Activated T-cell treated with anti-CD3 and anti-CD28 coated beads, Interleukin-2, amount 50 U/mL, for 72 hours (primary cell): ENCODE data around the gene APOBEC3G. TPM values are rescaled to one million over a fixed set of nuclear protein-coding genes. Genes with fewer than 3 reads are reported as not detected.

Experiments used
- ATAC-seq, 2 donors: fragments of 150-1000 bp; cut with Tn5 transposase; replicated peaks in 1 of 2; 2 replicates each; pipeline ENCODE4 v1.10.0; 2021; ENCODE audit warnings: moderate library complexity in 2 of 2, mild to moderate bottlenecking in 1 of 2
- DNase-seq, 2 donors: peaks; one replicate each; pipeline ENCODE4 v3.0.0; 2021 to 2022; ENCODE audit warnings: mixed read lengths in 1 of 2
- H3K27ac Mint-ChIP-seq: one replicate; pipeline ENCODE4 v1.8.0; 2022; ENCODE audit warnings: mild to moderate bottlenecking, moderate library complexity, mixed read lengths
- H3K27me3 Mint-ChIP-seq: one replicate; pipeline ENCODE4 v1.8.0; 2022; ENCODE audit warnings: low read depth, mixed read lengths
- H3K36me3 Mint-ChIP-seq, 2 donors: one replicate each; pipeline ENCODE4 v1.8.0; 2022; ENCODE audit warnings: mixed read lengths in 2 of 2, mild to moderate bottlenecking in 1 of 2; ENCODE audit not compliant: insufficient read depth in 2 of 2
- H3K4me1 Mint-ChIP-seq: one replicate; pipeline ENCODE4 v1.8.0; 2022; ENCODE audit warnings: low read depth, mixed read lengths
- H3K4me3 Mint-ChIP-seq, 2 donors: one replicate each; pipeline ENCODE4 v1.8.0; 2022; ENCODE audit warnings: mild to moderate bottlenecking in 2 of 2, mixed read lengths in 2 of 2, moderate library complexity in 2 of 2
- H3K9me3 Mint-ChIP-seq, 2 donors: one replicate each; pipeline ENCODE4 v1.8.0; 2022; ENCODE audit warnings: mixed read lengths in 2 of 2
- total RNA-seq, 2 donors: library from RNA; stranded (reverse); gene quantifications; one replicate each; pipeline ENCODE4 v1.2.3, GENCODE V29; 2022

Gene APOBEC3G
- total RNA-seq, 2 donors from 2014 or later = 77.8 to 115 TPM

GRCh38 chr22:39106326-39106725 is 29.3 kb downstream of the APOBEC3G start:
- no peaks in the 10 kb centered on the region for H3K36me3 Mint-ChIP-seq

GRCh38 chr22:39108487-39108886 is 31.4 kb downstream of the APOBEC3G start:
- ATAC-seq = no peak
- Mint-ChIP-seq H3K9me3 (no peaks in the 10 kb centered on the region), H3K27ac (peak overlapping the region; percentile 34), H3K4me1 (peaks cover 21% of the 10 kb centered on the region), H3K4me3 (no peak overlapping the region), H3K36me3 (no peaks in the 10 kb centered on the region), H3K27me3 (peaks cover 18% of the 10 kb centered on the region)
- DNase-seq = no peak

More at GRCh38 chr22:39106326-39106725, 29.3 kb downstream of the APOBEC3G start:
- DNase-seq = no peak
- peaks cover 14% of the 10 kb centered on the region for H3K4me1 Mint-ChIP-seq
- no peak for ATAC-seq
- H3K27ac Mint-ChIP-seq = no peak overlapping the region
- H3K4me3 Mint-ChIP-seq = no peak overlapping the region
- H3K9me3 Mint-ChIP-seq = no peaks in the 10 kb centered on the region
- peaks cover 13% of the 10 kb centered on the region for H3K27me3 Mint-ChIP-seq

- DNase-seq = no peak
- Mint-ChIP-seq H3K9me3 (no peaks in the 10 kb centered on the region), H3K27me3 (peaks cover 18% of the 10 kb centered on the region), H3K4me1 (peaks cover 29% of the 10 kb centered on the region), H3K36me3 (no peaks in the 10 kb centered on the region), H3K4me3 (no peak overlapping the region), H3K27ac (no peak overlapping the region)
- no peak for ATAC-seq
Measured at GRCh38 chr22:39109361-39109760, 32.3 kb downstream of the APOBEC3G start.

DNA sequence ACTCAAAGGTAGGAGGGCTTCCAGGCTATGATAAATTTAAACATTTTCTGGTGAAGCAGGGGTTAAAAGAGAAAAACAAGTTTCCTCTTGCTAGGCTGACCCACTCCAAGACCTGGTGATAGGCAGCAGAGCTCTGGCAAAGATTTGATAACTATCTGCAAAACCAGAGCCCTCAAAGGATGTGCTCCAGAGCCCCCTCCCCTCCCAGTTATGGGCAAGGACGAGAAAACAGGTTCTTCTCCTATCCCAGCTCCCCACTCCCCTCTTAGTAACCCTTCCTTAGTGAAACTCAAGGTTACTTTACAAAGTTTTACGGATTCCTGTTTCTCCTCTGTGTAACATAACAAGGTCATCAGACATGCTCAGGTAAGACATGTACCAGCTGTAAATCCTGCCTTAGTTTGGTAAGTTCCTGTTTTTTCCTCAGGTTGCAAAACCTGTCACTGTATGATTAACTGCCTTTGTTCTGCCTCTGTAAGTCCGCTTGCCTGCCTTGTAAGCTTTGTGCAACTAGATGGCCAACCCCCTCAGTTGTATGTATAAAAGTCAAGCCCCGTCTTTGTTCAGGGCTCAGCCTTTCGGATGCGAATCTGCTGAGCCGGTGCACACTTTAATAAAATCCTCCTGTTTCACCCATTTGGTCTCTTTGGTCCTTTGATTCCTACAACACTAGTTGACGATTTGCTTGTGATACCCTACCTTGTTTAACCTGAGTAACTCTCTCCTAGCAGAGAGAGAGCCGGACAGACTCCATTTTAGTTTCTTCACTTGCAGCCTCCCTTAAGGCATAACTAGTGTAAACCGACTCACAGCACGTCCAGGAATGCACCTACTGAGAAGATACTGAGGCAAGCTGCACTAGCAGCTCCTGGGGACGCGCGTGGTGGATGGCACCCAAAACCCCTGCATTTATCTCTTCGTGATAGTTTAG is 33.8 kb downstream of the APOBEC3G start:
- peaks cover 18% of the 10 kb centered on the region for H3K27me3 Mint-ChIP-seq
- no peak overlapping the region for H3K4me3 Mint-ChIP-seq
- no peaks in the 10 kb centered on the region for H3K9me3 Mint-ChIP-seq
- no peaks in the 10 kb centered on the region for H3K36me3 Mint-ChIP-seq
- ATAC-seq (no peak), DNase-seq (no peak)
- H3K27ac Mint-ChIP-seq = no peak overlapping the region
- peaks cover 43% of the 10 kb centered on the region for H3K4me1 Mint-ChIP-seq

DNA sequence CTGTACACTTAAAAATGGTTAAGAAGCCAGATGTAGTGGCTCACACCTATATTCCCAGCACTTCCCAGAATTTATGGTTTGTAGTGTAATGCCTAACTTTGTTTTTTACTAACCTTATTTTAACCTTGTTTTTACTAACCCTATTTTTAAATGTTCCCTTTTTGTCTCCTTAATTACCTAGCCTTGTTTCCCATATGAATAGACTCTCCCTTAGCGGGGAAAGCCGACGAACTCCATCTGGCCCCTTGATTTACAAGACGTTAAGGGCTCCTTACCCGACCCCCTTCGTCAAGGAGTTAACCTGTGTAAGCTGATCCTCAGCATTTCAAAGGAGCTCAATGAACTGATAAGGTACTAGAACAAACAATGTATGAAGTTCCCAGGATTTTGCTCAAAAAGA is 37.0 kb downstream of the APOBEC3G start:
- Mint-ChIP-seq H3K4me3 (peak overlapping the region; percentile 1 to 38), H3K9me3 (no peaks in the 10 kb centered on the region), H3K36me3 (no peaks in the 10 kb centered on the region), H3K27ac (peak overlapping the region; percentile 47), H3K27me3 (peaks cover 18% of the 10 kb centered on the region), H3K4me1 (peaks cover 63% of the 10 kb centered on the region)
- DNase-seq = no peak
- no peak for ATAC-seq

- Mint-ChIP-seq H3K36me3 (no peaks in the 10 kb centered on the region), H3K4me1 (peaks cover 63% of the 10 kb centered on the region), H3K9me3 (no peaks in the 10 kb centered on the region), H3K27me3 (peaks cover 13% of the 10 kb centered on the region), H3K4me3 (peak overlapping the region in 1 of 2 donors; percentile 49), H3K27ac (peak overlapping the region; percentile 70)
- ATAC-seq (no peak), DNase-seq (no peak)
Measured at GRCh38 chr22:39115570-39115969, 38.5 kb downstream of the APOBEC3G start.

GRCh38 chr22:39115977-39116621 is 39.0 kb downstream of the APOBEC3G start:
- Mint-ChIP-seq H3K9me3 (no peaks in the 10 kb centered on the region), H3K36me3 (no peaks in the 10 kb centered on the region), H3K4me1 (peaks cover 60% of the 10 kb centered on the region), H3K27me3 (peaks cover 7% of the 10 kb centered on the region), H3K27ac (peak overlapping the region; percentile 92), H3K4me3 (peak overlapping the region; percentile 80 to 86)
- DNase-seq (no peak), ATAC-seq (peak; percentile 34 to 42)

DNA sequence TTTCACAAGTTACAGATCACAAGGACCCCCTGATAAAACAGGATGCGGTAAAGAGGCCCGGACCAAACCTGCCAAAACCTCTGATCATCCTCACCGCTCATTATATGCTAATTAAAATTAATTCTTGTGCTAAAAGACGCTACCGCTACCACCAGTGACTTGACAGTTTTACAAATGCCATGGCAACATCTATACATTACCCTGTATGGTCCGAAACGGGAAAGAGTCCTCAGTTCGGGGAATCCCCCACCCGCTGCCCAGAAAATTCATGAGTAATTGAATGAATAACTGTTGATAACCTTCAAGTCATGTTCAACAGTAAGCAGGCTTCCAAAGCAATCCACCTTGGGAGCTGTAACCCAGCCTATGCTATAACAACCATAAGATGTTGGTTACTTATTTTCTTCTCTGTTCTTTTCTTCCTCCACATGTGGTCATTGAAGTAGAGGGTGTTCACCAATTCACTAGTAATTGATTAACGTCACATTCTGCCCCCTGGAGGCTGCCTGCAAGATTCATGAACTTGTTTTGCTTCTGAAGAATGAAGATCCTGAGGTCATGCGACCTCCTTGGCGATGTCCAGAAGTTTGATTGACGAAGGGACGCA is 40.6 kb downstream of the APOBEC3G start:
- peak overlapping the region; percentile 92 for H3K27ac Mint-ChIP-seq
- H3K9me3 Mint-ChIP-seq = no peaks in the 10 kb centered on the region
- peaks cover 64% of the 10 kb centered on the region for H3K4me1 Mint-ChIP-seq
- ATAC-seq (peak; percentile 66 to 71), DNase-seq (peak; percentile 77 to 79)
- H3K4me3 Mint-ChIP-seq = peak overlapping the region; percentile 80 to 86
- H3K27me3 Mint-ChIP-seq = no peaks in the 10 kb centered on the region
- no peaks in the 10 kb centered on the region for H3K36me3 Mint-ChIP-seq

DNA sequence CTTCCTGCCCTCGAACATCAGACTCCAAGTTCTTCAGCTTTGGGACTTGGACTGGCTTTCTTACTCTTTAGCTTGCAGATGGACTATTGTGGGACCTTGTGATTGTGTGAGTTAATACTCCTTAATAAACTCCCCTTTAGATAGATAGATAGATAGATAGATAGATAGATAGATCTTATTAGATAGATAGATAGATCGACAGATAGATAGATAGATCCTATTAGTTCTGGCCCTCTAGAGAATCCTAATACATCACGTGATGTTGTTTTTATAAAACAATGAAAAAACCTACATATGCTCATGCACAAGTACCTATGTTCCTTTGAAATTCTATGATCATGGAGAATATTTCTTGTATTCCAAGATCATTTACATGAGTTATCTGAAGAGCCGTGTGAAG is 43.9 kb downstream of the APOBEC3G start:
- Mint-ChIP-seq H3K4me3 (no peak overlapping the region), H3K27me3 (no peaks in the 10 kb centered on the region), H3K36me3 (no peaks in the 10 kb centered on the region), H3K4me1 (peaks cover 35% of the 10 kb centered on the region), H3K27ac (peak overlapping the region; percentile 36), H3K9me3 (no peaks in the 10 kb centered on the region)
- no peak for DNase-seq
- no peak for ATAC-seq

- no peaks in the 10 kb centered on the region for H3K9me3 Mint-ChIP-seq
- H3K27ac Mint-ChIP-seq = no peak overlapping the region
- DNase-seq = no peak
- H3K4me1 Mint-ChIP-seq = peaks cover 18% of the 10 kb centered on the region
- no peaks in the 10 kb centered on the region for H3K36me3 Mint-ChIP-seq
- no peak for ATAC-seq
- H3K4me3 Mint-ChIP-seq = no peak overlapping the region
- no peaks in the 10 kb centered on the region for H3K27me3 Mint-ChIP-seq
Measured at GRCh38 chr22:39122772-39123470, 45.8 kb downstream of the APOBEC3G start.

GRCh38 chr22:39123751-39124581 is 46.9 kb downstream of the APOBEC3G start:
- peaks cover 13% of the 10 kb centered on the region for H3K4me1 Mint-ChIP-seq
- no peaks in the 10 kb centered on the region for H3K9me3 Mint-ChIP-seq
- ATAC-seq (no peak), DNase-seq (no peak)
- H3K27me3 Mint-ChIP-seq = no peaks in the 10 kb centered on the region
- no peak overlapping the region for H3K4me3 Mint-ChIP-seq
- no peak overlapping the region for H3K27ac Mint-ChIP-seq
- H3K36me3 Mint-ChIP-seq = no peaks in the 10 kb centered on the region

- DNase-seq = no peak
- no peaks in the 10 kb centered on the region for H3K9me3 Mint-ChIP-seq
- H3K4me3 Mint-ChIP-seq = no peak overlapping the region
- ATAC-seq = no peak
- no peak overlapping the region for H3K27ac Mint-ChIP-seq
- no peaks in the 10 kb centered on the region for H3K27me3 Mint-ChIP-seq
- peaks cover 14% of the 10 kb centered on the region for H3K4me1 Mint-ChIP-seq
- no peaks in the 10 kb centered on the region for H3K36me3 Mint-ChIP-seq
Measured at GRCh38 chr22:39125622-39126021, 48.5 kb downstream of the APOBEC3G start.
